Esophagus squamous epithelium (tissue), 4 donors: ENCODE results near the gene SERPINE2.

Source experiments
- CTCF ChIP-seq, 6 experiments: fragments of 450-650 bp in 4 of 6; fragments of 200-600 bp in 2 of 6; sonication (generic) in 2 of 6; IDR thresholded peaks; one replicate each; pipeline ENCODE4 v1.5.1; 2016 to 2019; ENCODE audit warnings: antibody characterized with exemption in 6 of 6, mild to moderate bottlenecking in 4 of 6, moderate library complexity in 4 of 6
- POLR2A ChIP-seq, 4 donors: fragments of 450-650 bp; IDR thresholded peaks; one replicate each; pipeline ENCODE4 v1.6.1; 2017; ENCODE audit warnings: antibody characterized with exemption in 4 of 4, mild to moderate bottlenecking in 4 of 4, moderate library complexity in 3 of 4

GRCh38 chr2:223950448-223951347 is 88.4 kb downstream of the SERPINE2 start:
- TF ChIP-seq CTCF (IDR thresholded peaks at IDR 0.05) = no peak
- no peak for TF ChIP-seq POLR2A (IDR thresholded peaks at IDR 0.05)
